Lung (tissue), 12 donors: Measurements from ENCODE around the gene KHDRBS1. TPM values are rescaled to one million over a fixed set of nuclear protein-coding genes. Genes with fewer than 3 reads are reported as not detected.

Experiments used
- ATAC-seq: fragments of 200-7000 bp; cut with Tn5 transposase; one replicate; pipeline ENCODE4 v1.9.1; 2020; ENCODE audit warnings: moderate number of reproducible peaks; ENCODE audit not compliant: insufficient read depth, low FRiP score
- DNase-seq, 3 donors: peaks; one replicate each; pipeline ENCODE4 v3.0.0-alpha.2; 2013 to 2017
- H3K27ac ChIP-seq, 2 donors: one replicate each; pipeline ENCODE4 v1.5.1; 2013; ENCODE audit warnings: mild to moderate bottlenecking in 2 of 2, moderate library complexity in 2 of 2, control low read depth in 1 of 2, inconsistent platforms in 1 of 2, low read depth in 1 of 2, low read length in 1 of 2
- H3K27me3 ChIP-seq, 3 donors: one replicate each; pipeline ENCODE4 v1.5.1; 2013; ENCODE audit warnings: low read length in 2 of 3; ENCODE audit not compliant: control insufficient read depth in 3 of 3, insufficient read depth in 3 of 3
- H3K36me3 ChIP-seq, 4 donors: one replicate each; pipeline ENCODE4 v1.5.1; 2013; ENCODE audit warnings: low read length in 4 of 4, mild to moderate bottlenecking in 1 of 4, moderate library complexity in 1 of 4; ENCODE audit not compliant: control insufficient read depth in 4 of 4, insufficient read depth in 4 of 4
- H3K4me1 ChIP-seq, 5 donors: one replicate each; pipeline ENCODE4 v1.5.1; 2013; ENCODE audit warnings: low read length in 5 of 5, mild to moderate bottlenecking in 2 of 5, moderate library complexity in 1 of 5; ENCODE audit not compliant: control insufficient read depth in 5 of 5, insufficient read depth in 5 of 5
- H3K4me3 ChIP-seq: one replicate; pipeline ENCODE4 v1.5.1; 2013; ENCODE audit warnings: mild to moderate bottlenecking, control low read depth, moderate library complexity
- H3K9ac ChIP-seq, 2 donors: one replicate each; pipeline ENCODE4 v1.5.1; 2013; ENCODE audit warnings: low read length in 2 of 2, control low read depth in 1 of 2; ENCODE audit not compliant: insufficient read depth in 1 of 2
- H3K9me3 ChIP-seq, 4 donors: one replicate each; pipeline ENCODE4 v1.5.1; 2013; ENCODE audit warnings: low read length in 3 of 4, mild to moderate bottlenecking in 1 of 4, moderate library complexity in 1 of 4; ENCODE audit not compliant: control insufficient read depth in 4 of 4, insufficient read depth in 3 of 4
- CTCF ChIP-seq: IDR thresholded peaks from 2 replicates; pipeline ENCODE4 v1.5.1; 2012; ENCODE audit warnings: mild to moderate bottlenecking; ENCODE audit errors: control extremely low read depth, extremely low read depth
- WGBS, 2 donors: extraction: QIAGEN DNeasy Blood & Tissue Kit; methylation state at CpG; one replicate each; pipeline ENCODE4 v1.1.7; 2013; 5-methylcytosine and 5-hydroxymethylcytosine counted together
- polyA plus RNA-seq, 2 donors: library from polyadenylated mRNA; stranded (reverse); fragments of 200-250 nt; gene quantifications; one replicate each; pipeline ENCODE4 v1.2.1, GENCODE V29; 2013
- total RNA-seq, 2 donors: library from RNA; depleted of rRNA in 1 of 2; stranded (reverse); fragments of >200 nt in 1 of 2; gene quantifications; one replicate each; pipeline ENCODE4 v1.2.1, GENCODE V29; 2014 to 2021
- donor health status: control.
- donor health status: control.
- donor health status: Bipolar disorder and iron deficiency.
- donor health status: healthy.
- donor health status: DM: yes; HTN: yes; CAD: no.

Gene KHDRBS1
- total and polyA plus RNA-seq, 4 donors = 51.7 to 138 (median 82.2) TPM

GRCh38 chr1:32048440-32048839 is 34.8 kb downstream of the KHDRBS1 start:
- Histone ChIP-seq H3K36me3 (peaks cover 24 to 52% (median 40%) of the 10 kb centered on the region in 4 donors), H3K27me3 (no peaks in the 10 kb centered on the region), H3K9me3 (no peaks in the 10 kb centered on the region), H3K9ac (no peak overlapping the region), H3K4me3 (no peak overlapping the region), H3K4me1 (no peaks in the 10 kb centered on the region), H3K27ac (no peak overlapping the region)
- TF ChIP-seq CTCF = no peak
- WGBS, 2 donors = 89 to 93% methylated on average over 2 of the region's 2 CpGs
- DNase-seq (no peak), ATAC-seq (no peak)

- Histone ChIP-seq H3K4me1 (no peaks in the 10 kb centered on the region), H3K27ac (no peak overlapping the region), H3K9ac (no peak overlapping the region), H3K9me3 (no peaks in the 10 kb centered on the region), H3K36me3 (peaks cover 33 to 61% (median 42%) of the 10 kb centered on the region in 4 donors), H3K4me3 (no peak overlapping the region), H3K27me3 (no peaks in the 10 kb centered on the region)
- no peak for TF ChIP-seq CTCF
- WGBS, 2 donors = 85 to 98% methylated on average over 1 of the region's 1 CpG
- DNase-seq = no peak
- no peak for ATAC-seq
Observed at GRCh38 chr1:32051706-32052105, 38.0 kb downstream of the KHDRBS1 start.

GRCh38 chr1:32052887-32053286 is 39.2 kb downstream of the KHDRBS1 start:
- ATAC-seq (no peak), DNase-seq (no peak)
- 96 to 98% methylated on average over 4 of the region's 4 CpGs for WGBS, 2 donors
- H3K4me1 ChIP-seq = no peaks in the 10 kb centered on the region
- no peak for TF ChIP-seq CTCF
- H3K27ac ChIP-seq = no peak overlapping the region
- H3K9ac ChIP-seq = no peak overlapping the region
- H3K36me3 ChIP-seq = peaks cover 29 to 58% (median 38%) of the 10 kb centered on the region in 4 donors
- H3K9me3 ChIP-seq = no peaks in the 10 kb centered on the region
- H3K27me3 ChIP-seq = no peaks in the 10 kb centered on the region
- H3K4me3 ChIP-seq = no peak overlapping the region

GRCh38 chr1:32055416-32055815 is 41.7 kb downstream of the KHDRBS1 start:
- no peak overlapping the region for H3K9ac ChIP-seq
- H3K27ac ChIP-seq = no peak overlapping the region
- no peaks in the 10 kb centered on the region for H3K27me3 ChIP-seq
- H3K4me3 ChIP-seq = no peak overlapping the region
- H3K9me3 ChIP-seq = no peaks in the 10 kb centered on the region
- TF ChIP-seq CTCF = no peak
- ATAC-seq = no peak
- H3K36me3 ChIP-seq = peaks cover 30 to 72% (median 43%) of the 10 kb centered on the region in 4 donors
- 78% methylated on average over 5 of the region's 5 CpGs for WGBS, 2 donors
- DNase-seq = peak in 2 of 3 donors; percentile 52 to 64
- H3K4me1 ChIP-seq = no peaks in the 10 kb centered on the region
